GM19397 (cell line): ENCODE results near the gene FOXK2.

ENCODE experiments used
- ATAC-seq: cut with Tn5 transposase; IDR thresholded peaks from one replicate; pipeline ENCODE4 v1.9.1; 2021; ENCODE audit warnings: mild to moderate bottlenecking, moderate library complexity; ENCODE audit not compliant: unreplicated experiment

Gene FOXK2

GRCh38 chr17:82602487-82602886 is 83.0 kb downstream of the FOXK2 start:
- no peak for ATAC-seq

GRCh38 chr17:82602986-82603710 is 83.6 kb downstream of the FOXK2 start:
- no peak for ATAC-seq

GRCh38 chr17:82603981-82604448 is 84.5 kb downstream of the FOXK2 start:
- ATAC-seq = no peak

- ATAC-seq = no peak
Measured at GRCh38 chr17:82604532-82604931, 85.0 kb downstream of the FOXK2 start.

- no peak for ATAC-seq
Measured at GRCh38 chr17:82605939-82606600, 86.5 kb downstream of the FOXK2 start.

GRCh38 chr17:82608816-82609215 is 89.3 kb downstream of the FOXK2 start:
- no peak for ATAC-seq

GRCh38 chr17:82609655-82610054 is 90.1 kb downstream of the FOXK2 start:
- ATAC-seq = no peak

- no peak for ATAC-seq
Measured at GRCh38 chr17:82611140-82612058, 91.9 kb downstream of the FOXK2 start.

GRCh38 chr17:82613283-82614094 is 94.0 kb downstream of the FOXK2 start:
- no peak for ATAC-seq

GRCh38 chr17:82614095-82614631 is 94.6 kb downstream of the FOXK2 start:
- ATAC-seq = no peak

GRCh38 chr17:82615084-82616020 is 95.8 kb downstream of the FOXK2 start:
- ATAC-seq = no peak

GRCh38 chr17:82616021-82616711 is 96.6 kb downstream of the FOXK2 start:
- no peak for ATAC-seq

- no peak for ATAC-seq
Measured at GRCh38 chr17:82619211-82619610, 99.7 kb downstream of the FOXK2 start.

- ATAC-seq = no peak
Measured at GRCh38 chr17:82619641-82620040, 100.1 kb downstream of the FOXK2 start.

- ATAC-seq = no peak
Measured at GRCh38 chr17:82623707-82624106, 104.2 kb downstream of the FOXK2 start.

GRCh38 chr17:82627405-82627804 is 107.9 kb downstream of the FOXK2 start:
- ATAC-seq = no peak

GRCh38 chr17:82629748-82630147 is 110.2 kb downstream of the FOXK2 start:
- ATAC-seq = no peak

- ATAC-seq = no peak
Measured at GRCh38 chr17:82630212-82630611, 110.7 kb downstream of the FOXK2 start.

- no peak for ATAC-seq
Measured at GRCh38 chr17:82631544-82631943, 112.0 kb downstream of the FOXK2 start.
